IPS DF 6.9 (cell line): Measurements from ENCODE around the gene PREB.
"Not testable (repeated sequence)": the region's sequence is repeated elsewhere in the genome, so short reads cannot be mapped to it uniquely, and the experiment has no call there.

Experiments used
- DNase-seq: peaks from one replicate; pipeline ENCODE4 v3.0.0-alpha.2; 2013; ENCODE audit warnings: low read depth, low spot score
- H3K27ac ChIP-seq: one replicate; pipeline ENCODE4 v1.5.1; 2013; ENCODE audit warnings: low read length, control low read depth
- H3K27me3 ChIP-seq: 2 replicates; pipeline ENCODE4 v1.6.1; 2013; ENCODE audit warnings: mild to moderate bottlenecking, low read length; ENCODE audit not compliant: control insufficient read depth, insufficient read depth
- H3K36me3 ChIP-seq: 2 replicates; pipeline ENCODE4 v1.6.1; 2013; ENCODE audit warnings: low read length; ENCODE audit not compliant: control insufficient read depth, insufficient read depth
- H3K4me1 ChIP-seq: 2 replicates; pipeline ENCODE4 v1.6.1; 2013; ENCODE audit warnings: low read length; ENCODE audit not compliant: control insufficient read depth, insufficient read depth
- H3K4me3 ChIP-seq: 2 replicates; pipeline ENCODE4 v1.5.1; 2013; ENCODE audit warnings: mild to moderate bottlenecking, low read length
- H3K9me3 ChIP-seq: 2 replicates; pipeline ENCODE4 v1.6.1; 2013; ENCODE audit warnings: low read length, inconsistent platforms; ENCODE audit not compliant: control insufficient read depth, insufficient read depth
- WGBS: extraction: QIAGEN DNeasy Blood & Tissue Kit; methylation state at CpG from one replicate; pipeline ENCODE4 v1.1.7; 2013; ENCODE audit warnings: mixed read lengths, missing lambda C conversion rate; ENCODE audit not compliant: insufficient read length, insufficient coverage; 5-methylcytosine and 5-hydroxymethylcytosine counted together

PREB gene

DNA sequence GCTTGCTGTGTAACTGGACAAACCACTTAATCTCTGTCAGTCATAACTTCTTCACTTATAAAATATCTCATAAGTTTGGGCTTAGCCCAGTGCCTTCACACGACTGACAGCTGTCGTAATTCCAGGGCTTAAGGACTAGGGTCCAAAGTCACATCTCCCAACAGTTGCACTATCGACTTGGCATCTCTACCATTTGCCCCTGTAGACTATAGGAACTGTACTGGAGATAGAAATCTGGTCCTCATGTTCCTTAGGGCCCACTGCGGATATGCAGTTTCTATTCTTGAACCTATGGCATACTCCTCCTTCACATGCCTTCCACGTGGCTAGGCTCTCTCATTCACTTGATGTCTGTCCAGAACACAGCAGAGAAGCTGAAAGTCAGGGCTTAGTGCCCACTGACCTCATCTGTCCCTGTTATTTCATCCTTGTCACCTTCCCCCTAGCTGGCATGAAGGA, 8.2 kb downstream of the PREB start:
- H3K27me3 ChIP-seq, result peaks cover 3% of the 10 kb centered on the region; the same call in 1 of the 2 replicates
- no peaks in the 10 kb centered on the region for H3K9me3 ChIP-seq
- no peak overlapping the region for H3K27ac ChIP-seq
- DNase-seq, result no peak
- WGBS, result no CpG with 5 or more reads among the region's 5 CpGs
- peaks cover 2% of the 10 kb centered on the region; the same call in 1 of the 2 replicates for H3K4me1 ChIP-seq
- H3K36me3 ChIP-seq, result peaks cover 11% of the 10 kb centered on the region
- no peak overlapping the region for H3K4me3 ChIP-seq

GRCh38 chr2:27125104-27125503, 9.3 kb downstream of the PREB start:
- DNase-seq, result no peak
- Histone ChIP-seq H3K9me3 (no peaks in the 10 kb centered on the region), H3K4me3 (no peak overlapping the region), H3K4me1 (peaks cover 2% of the 10 kb centered on the region; the same call in 1 of the 2 replicates), H3K27me3 (peaks cover 3% of the 10 kb centered on the region; the same call in 1 of the 2 replicates), H3K36me3 (0 out of 2 replicates have a peak, but pooled peaks cover 2% of the 10 kb centered on the region), H3K27ac (no peak overlapping the region)
- no CpG with 5 or more reads among the region's 3 CpGs for WGBS

- peaks cover 8% of the 10 kb centered on the region for H3K27me3 ChIP-seq
- H3K36me3 ChIP-seq, result no peaks in the 10 kb centered on the region
- H3K4me1 ChIP-seq, result peaks cover 6% of the 10 kb centered on the region
- peak within 1 kb of the TSS; percentile 61; the same call in 1 of the 2 replicates for H3K4me3 ChIP-seq
- H3K9me3 ChIP-seq, result no peaks in the 10 kb centered on the region
- H3K27ac ChIP-seq, result no peak within 1 kb of the TSS
- WGBS, result no CpG with 5 or more reads among the region's 47 CpGs
- no peak for DNase-seq
Measured at GRCh38 chr2:27123302-27124150, 10.9 kb downstream of the PREB start, which contains the start of gene ABHD1. Gene ABHD1, plus strand, starts transcription at chr2:27123815. Its CDS starts 134 bp downstream, at chr2:27123949.

GRCh38 chr2:27122791-27123190, 11.6 kb downstream of the PREB start:
- peaks cover 11% of the 10 kb centered on the region for H3K27me3 ChIP-seq
- peaks cover 6% of the 10 kb centered on the region for H3K4me1 ChIP-seq
- WGBS, result no CpG with 5 or more reads among the region's 7 CpGs
- H3K27ac ChIP-seq, result no peak overlapping the region
- no peaks in the 10 kb centered on the region for H3K9me3 ChIP-seq
- no peaks in the 10 kb centered on the region for H3K36me3 ChIP-seq
- no peak overlapping the region for H3K4me3 ChIP-seq
- no peak for DNase-seq

- H3K4me1 ChIP-seq, result peaks cover 6% of the 10 kb centered on the region
- H3K36me3 ChIP-seq, result no peaks in the 10 kb centered on the region
- no peak overlapping the region for H3K27ac ChIP-seq
- WGBS, result no CpG with 5 or more reads among the region's 2 CpGs
- H3K4me3 ChIP-seq, result no peak overlapping the region
- DNase-seq, result no peak
- H3K9me3 ChIP-seq, result no peaks in the 10 kb centered on the region
- H3K27me3 ChIP-seq, result peaks cover 11% of the 10 kb centered on the region
Measured at GRCh38 chr2:27121906-27122305, 12.5 kb downstream of the PREB start.

DNA sequence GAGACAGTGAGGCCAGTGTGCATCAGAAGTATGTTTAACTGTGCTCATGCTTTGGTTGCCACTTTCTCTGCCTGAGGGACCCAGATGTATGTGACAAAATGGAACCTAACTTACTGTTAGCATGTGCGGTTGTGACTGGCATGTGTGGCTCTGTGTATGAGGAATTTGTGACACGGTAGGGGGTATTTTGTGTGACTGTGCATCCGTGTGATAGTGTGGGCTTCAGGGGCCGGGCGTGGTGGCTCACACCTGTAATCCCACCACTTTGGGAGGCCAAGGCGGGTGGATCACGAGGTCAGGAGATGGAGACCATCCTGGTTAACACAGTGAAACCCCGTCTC, 15.1 kb downstream of the PREB start:
- H3K27ac ChIP-seq, result not testable (repeated sequence)
- H3K27me3 ChIP-seq, result peaks cover 11% of the 10 kb centered on the region
- peak overlapping the region; percentile 34; the same call in 1 of the 2 replicates for H3K4me3 ChIP-seq

GRCh38 chr2:27118525-27119329, 15.7 kb downstream of the PREB start, which contains the start of gene CGREF1:
Gene CGREF1, minus strand, starts transcription at chr2:27119128. Its CDS starts 14,762 bp downstream, at chr2:27104366.
- Histone ChIP-seq H3K27ac (no peak within 1 kb of the TSS), H3K27me3 (peaks cover 11% of the 10 kb centered on the region), H3K4me3 (peak within 1 kb of the TSS; percentile 34; the same call in 1 of the 2 replicates), H3K4me1 (peaks cover 6% of the 10 kb centered on the region), H3K36me3 (no peaks in the 10 kb centered on the region), H3K9me3 (no peaks in the 10 kb centered on the region)
- DNase-seq, result no peak
- WGBS, result no CpG with 5 or more reads among the region's 84 CpGs

More for the DNA sequence above, 15.1 kb downstream of the PREB start:
- not testable (repeated sequence) for H3K4me1 ChIP-seq, H3K36me3 ChIP-seq, DNase-seq, H3K9me3 ChIP-seq
- no CpG with 5 or more reads among the region's 8 CpGs for WGBS

DNA sequence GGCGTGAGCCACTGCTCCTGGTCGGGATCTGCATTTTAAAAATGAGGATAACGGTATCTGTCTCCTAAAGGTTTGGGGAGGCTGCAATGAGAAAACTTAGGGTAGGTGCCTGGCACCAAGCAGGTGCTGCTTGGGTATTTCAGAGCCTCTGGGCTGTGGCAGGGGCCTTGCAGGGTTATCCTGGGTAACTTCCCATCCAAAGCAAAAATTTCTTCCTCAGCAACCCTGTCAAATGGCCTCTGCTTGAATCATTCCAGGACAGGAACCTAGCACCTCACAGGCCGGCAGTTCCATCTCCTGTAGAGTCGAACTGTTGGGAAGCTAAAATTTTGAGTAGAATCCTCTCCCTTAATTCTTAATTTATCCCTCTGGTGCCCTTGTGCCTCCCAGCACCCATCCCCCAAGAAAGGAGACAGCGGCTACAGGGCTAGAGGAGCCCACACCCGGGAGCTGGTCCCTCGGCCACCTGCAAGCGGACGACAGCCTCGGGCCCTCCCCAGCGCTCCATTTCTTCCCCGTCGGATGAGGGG, 16.4 kb downstream of the PREB start:
- Histone ChIP-seq H3K27ac (no peak overlapping the region), H3K27me3 (peaks cover 11% of the 10 kb centered on the region), H3K4me3 (peak overlapping the region; percentile 34; the same call in 1 of the 2 replicates), H3K4me1 (peaks cover 3% of the 10 kb centered on the region), H3K36me3 (no peaks in the 10 kb centered on the region), H3K9me3 (no peaks in the 10 kb centered on the region)
- no peak for DNase-seq
- WGBS, result no CpG with 5 or more reads among the region's 14 CpGs

- Histone ChIP-seq H3K4me1 (peaks cover 3% of the 10 kb centered on the region), H3K36me3 (no peaks in the 10 kb centered on the region), H3K9me3 (no peaks in the 10 kb centered on the region), H3K27me3 (peaks cover 8% of the 10 kb centered on the region), H3K4me3 (no peak overlapping the region), H3K27ac (no peak overlapping the region)
- WGBS, result no CpG with 5 or more reads among the region's 2 CpGs
- no peak for DNase-seq
Measured at GRCh38 chr2:27115519-27115918, 18.9 kb downstream of the PREB start.
